ENCODE measurements around the gene KRTAP7-1. TPM values are rescaled to one million over a fixed set of nuclear protein-coding genes. Genes with fewer than 3 reads are reported as not detected.

KRTAP7-1 gene
- polyA plus RNA-seq, 1 of the 3 experiments (the other 2 are of a cell fraction), result not detected

DNA sequence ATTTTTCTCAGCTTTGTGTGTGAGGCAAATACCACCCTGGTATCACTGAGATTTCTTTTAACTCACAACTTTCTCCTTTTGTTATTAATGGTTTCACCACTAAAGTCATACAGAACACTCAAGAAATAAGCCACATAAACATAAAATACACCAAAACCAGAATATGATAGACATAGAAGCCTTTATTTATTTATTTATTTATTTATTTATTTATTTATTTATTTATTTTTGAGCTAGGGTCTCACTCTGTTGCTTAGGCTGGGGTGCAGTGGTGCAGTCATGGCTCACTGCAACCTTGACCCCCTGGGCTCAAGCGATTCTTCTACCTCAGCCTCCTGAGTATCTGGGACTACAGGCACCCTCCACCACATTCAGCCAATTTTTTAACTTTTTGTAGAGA lies 29.0 kb downstream of the KRTAP7-1 start:
- POLR2A ChIA-PET, result no interaction called here

GRCh38 chr21:30793581-30794314 lies 35.8 kb downstream of the KRTAP7-1 start:
- Histone ChIP-seq H3K9me2 (no peaks in the 10 kb centered on the region), H4K20me1 (ENCODE audit: insufficient read depth) (no peaks in the 10 kb centered on the region), H3K36me3 (replicated peaks in 1 of 2; ENCODE audit: control insufficient read depth in 1 of 2, insufficient read depth in 2 of 2, low read length in 1 of 2) (no peaks in the 10 kb centered on the region), H3K4me3 (ENCODE audit: low read depth in 2 of 2, low read length in 1 of 2) (no peak overlapping the region), H3K27me3 (ENCODE audit: insufficient read depth) (peaks cover 8% of the 10 kb centered on the region; the same call in 1 of the 2 replicates), H3K9ac (no peak overlapping the region), H3K4me1 (ENCODE audit: control insufficient read depth in 1 of 2, insufficient read depth in 2 of 2, low read depth in 1 of 2, low read length in 1 of 2) (no peaks in the 10 kb centered on the region), H3F3A (replicated peaks; ENCODE audit: insufficient read depth) (no peaks in the 10 kb centered on the region), H3K4me2 (no peak overlapping the region), H3K9me3 (no peaks in the 10 kb centered on the region), H3K79me2 (ENCODE audit: insufficient read depth) (no peaks in the 10 kb centered on the region), H2AFZ (ENCODE audit: low read depth) (no peak overlapping the region), H3K27ac (ENCODE audit: low read depth in 2 of 2, low read length in 1 of 2) (no peak overlapping the region)
- ChIA-PET POLR2A (no interaction called here), CTCF (no interaction called here)
- TF ChIP-seq, protein P1, sequence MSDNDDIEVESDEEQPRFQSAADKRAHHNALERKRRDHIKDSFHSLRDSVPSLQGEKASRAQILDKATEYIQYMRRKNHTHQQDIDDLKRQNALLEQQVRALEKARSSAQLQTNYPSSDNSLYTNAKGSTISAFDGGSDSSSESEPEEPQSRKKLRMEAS (IDR thresholded peaks at IDR 0.05; ENCODE audit: low read depth), result no peak
- TF ChIP-seq MEF2A (IDR thresholded peaks at IDR 0.05; ENCODE audit: borderline replicate concordance, low read depth) (no peak), TAF1 (IDR thresholded peaks at IDR 0.05; ENCODE audit: borderline replicate concordance, low read depth, low read length) (no peak), GATA2 (CRISPR knock-in tag; IDR thresholded peaks at IDR 0.05) (no peak), RCOR1 (IDR thresholded peaks at IDR 0.05; ENCODE audit: low read length) (no peak), RAD21 (IDR thresholded peaks at IDR 0.05; ENCODE audit: low read length) (no peak), POLR2AphosphoS5 (IDR thresholded peaks at IDR 0.05; ENCODE audit: low read depth, low read length) (no peak), RXRA (IDR thresholded peaks at IDR 0.05; ENCODE audit: borderline replicate concordance, low read depth) (no peak), IRF3 (IDR thresholded peaks at IDR 0.05; ENCODE audit: low read depth, low read length) (no peak), USF1 (IDR thresholded peaks at IDR 0.05; ENCODE audit: borderline replicate concordance, low read depth) (no peak), JUND (IDR thresholded peaks at IDR 0.05) (no peak), FOSL2 (IDR thresholded peaks at IDR 0.05; ENCODE audit: borderline replicate concordance, low read depth) (no peak), GABPA (IDR thresholded peaks at IDR 0.05; ENCODE audit: low read depth) (no peak)
- TF ChIP-seq, protein P2, sequence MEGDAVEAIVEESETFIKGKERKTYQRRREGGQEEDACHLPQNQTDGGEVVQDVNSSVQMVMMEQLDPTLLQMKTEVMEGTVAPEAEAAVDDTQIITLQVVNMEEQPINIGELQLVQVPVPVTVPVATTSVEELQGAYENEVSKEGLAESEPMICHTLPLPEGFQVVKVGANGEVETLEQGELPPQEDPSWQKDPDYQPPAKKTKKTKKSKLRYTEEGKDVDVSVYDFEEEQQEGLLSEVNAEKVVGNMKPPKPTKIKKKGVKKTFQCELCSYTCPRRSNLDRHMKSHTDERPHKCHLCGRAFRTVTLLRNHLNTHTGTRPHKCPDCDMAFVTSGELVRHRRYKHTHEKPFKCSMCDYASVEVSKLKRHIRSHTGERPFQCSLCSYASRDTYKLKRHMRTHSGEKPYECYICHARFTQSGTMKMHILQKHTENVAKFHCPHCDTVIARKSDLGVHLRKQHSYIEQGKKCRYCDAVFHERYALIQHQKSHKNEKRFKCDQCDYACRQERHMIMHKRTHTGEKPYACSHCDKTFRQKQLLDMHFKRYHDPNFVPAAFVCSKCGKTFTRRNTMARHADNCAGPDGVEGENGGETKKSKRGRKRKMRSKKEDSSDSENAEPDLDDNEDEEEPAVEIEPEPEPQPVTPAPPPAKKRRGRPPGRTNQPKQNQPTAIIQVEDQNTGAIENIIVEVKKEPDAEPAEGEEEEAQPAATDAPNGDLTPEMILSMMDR (IDR thresholded peaks at IDR 0.05), result no peak
- TF ChIP-seq, protein P3, sequence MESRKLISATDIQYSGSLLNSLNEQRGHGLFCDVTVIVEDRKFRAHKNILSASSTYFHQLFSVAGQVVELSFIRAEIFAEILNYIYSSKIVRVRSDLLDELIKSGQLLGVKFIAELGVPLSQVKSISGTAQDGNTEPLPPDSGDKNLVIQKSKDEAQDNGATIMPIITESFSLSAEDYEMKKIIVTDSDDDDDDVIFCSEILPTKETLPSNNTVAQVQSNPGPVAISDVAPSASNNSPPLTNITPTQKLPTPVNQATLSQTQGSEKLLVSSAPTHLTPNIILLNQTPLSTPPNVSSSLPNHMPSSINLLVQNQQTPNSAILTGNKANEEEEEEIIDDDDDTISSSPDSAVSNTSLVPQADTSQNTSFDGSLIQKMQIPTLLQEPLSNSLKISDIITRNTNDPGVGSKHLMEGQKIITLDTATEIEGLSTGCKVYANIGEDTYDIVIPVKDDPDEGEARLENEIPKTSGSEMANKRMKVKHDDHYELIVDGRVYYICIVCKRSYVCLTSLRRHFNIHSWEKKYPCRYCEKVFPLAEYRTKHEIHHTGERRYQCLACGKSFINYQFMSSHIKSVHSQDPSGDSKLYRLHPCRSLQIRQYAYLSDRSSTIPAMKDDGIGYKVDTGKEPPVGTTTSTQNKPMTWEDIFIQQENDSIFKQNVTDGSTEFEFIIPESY (IDR thresholded peaks at IDR 0.05; ENCODE audit: borderline replicate concordance, low read depth), result no peak
- WGBS (ENCODE audit: low lambda C conversion rate), result 0% methylated on average over 2 of the region's 2 CpGs
- no peak for DNase-seq

More for the DNA sequence above, 29.0 kb downstream of the KRTAP7-1 start:
- Histone ChIP-seq H3K9ac (no peak overlapping the region), H3K4me3 (ENCODE audit: low read depth in 2 of 2, low read length in 1 of 2) (no peak overlapping the region), H3K9me3 (no peaks in the 10 kb centered on the region), H3K9me2 (no peaks in the 10 kb centered on the region), H4K20me1 (ENCODE audit: insufficient read depth) (no peaks in the 10 kb centered on the region), H3F3A (replicated peaks; ENCODE audit: insufficient read depth) (no peaks in the 10 kb centered on the region), H2AFZ (ENCODE audit: low read depth) (no peak overlapping the region), H3K4me2 (no peak overlapping the region), H3K27ac (ENCODE audit: low read depth in 2 of 2, low read length in 1 of 2) (no peak overlapping the region), H3K79me2 (ENCODE audit: insufficient read depth) (no peaks in the 10 kb centered on the region), H3K4me1 (ENCODE audit: control insufficient read depth in 1 of 2, insufficient read depth in 2 of 2, low read depth in 1 of 2, low read length in 1 of 2) (no peaks in the 10 kb centered on the region), H3K27me3 (ENCODE audit: insufficient read depth) (no peaks in the 10 kb centered on the region; the same call in 1 of the 2 replicates), H3K36me3 (replicated peaks in 1 of 2; ENCODE audit: control insufficient read depth in 1 of 2, insufficient read depth in 2 of 2, low read length in 1 of 2) (no peaks in the 10 kb centered on the region)
- TF ChIP-seq RFX5 (IDR thresholded peaks at IDR 0.05; ENCODE audit: low read length) (no peak), CHD2 (IDR thresholded peaks at IDR 0.05; ENCODE audit: low read length, partially characterized antibody) (no peak), SMC3 (IDR thresholded peaks at IDR 0.05; ENCODE audit: low read depth, low read length) (no peak), RXRA (IDR thresholded peaks at IDR 0.05; ENCODE audit: borderline replicate concordance, low read depth) (no peak), FOXM1 (IDR thresholded peaks at IDR 0.05; ENCODE audit: low read depth) (no peak), TCF12 (IDR thresholded peaks at IDR 0.05) (no peak), JUND (IDR thresholded peaks at IDR 0.05) (no peak), RCOR1 (IDR thresholded peaks at IDR 0.05; ENCODE audit: low read length) (no peak), SIN3A (IDR thresholded peaks at IDR 0.05; ENCODE audit: borderline replicate concordance, low read depth, low read length) (no peak)
- TF ChIP-seq, protein P4, sequence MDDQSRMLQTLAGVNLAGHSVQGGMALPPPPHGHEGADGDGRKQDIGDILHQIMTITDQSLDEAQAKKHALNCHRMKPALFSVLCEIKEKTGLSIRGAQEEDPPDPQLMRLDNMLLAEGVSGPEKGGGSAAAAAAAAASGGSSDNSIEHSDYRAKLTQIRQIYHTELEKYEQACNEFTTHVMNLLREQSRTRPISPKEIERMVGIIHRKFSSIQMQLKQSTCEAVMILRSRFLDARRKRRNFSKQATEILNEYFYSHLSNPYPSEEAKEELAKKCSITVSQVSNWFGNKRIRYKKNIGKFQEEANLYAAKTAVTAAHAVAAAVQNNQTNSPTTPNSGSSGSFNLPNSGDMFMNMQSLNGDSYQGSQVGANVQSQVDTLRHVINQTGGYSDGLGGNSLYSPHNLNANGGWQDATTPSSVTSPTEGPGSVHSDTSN (IDR thresholded peaks at IDR 0.05), result no peak
- CTCF ChIA-PET, result no interaction called here
- 0% methylated on average over 1 of the region's 1 CpG for WGBS (ENCODE audit: low lambda C conversion rate)
- DNase-seq, result no peak

Data from SK-N-SH (cell line).